Rectal smooth muscle tissue (tissue), 1 donor: ENCODE data around the gene ALDH1B1.
"Not testable (repeated sequence)": the region's sequence is repeated elsewhere in the genome, so short reads cannot be mapped to it uniquely, and the experiment has no call there.

Experiments used
- H3K27ac ChIP-seq: one replicate; pipeline ENCODE4 v1.7.0; 2013; ENCODE audit warnings: low read depth, low read length, inconsistent platforms
- H3K27me3 ChIP-seq: one replicate; pipeline ENCODE4 v1.7.0; 2013; ENCODE audit warnings: low read length; ENCODE audit not compliant: control insufficient read depth, insufficient read depth
- H3K36me3 ChIP-seq: one replicate; pipeline ENCODE4 v1.7.0; 2013; ENCODE audit warnings: low read length; ENCODE audit not compliant: control insufficient read depth, insufficient read depth
- H3K4me1 ChIP-seq: one replicate; pipeline ENCODE4 v1.7.0; 2013; ENCODE audit warnings: low read length; ENCODE audit not compliant: control insufficient read depth, insufficient read depth
- H3K4me3 ChIP-seq: one replicate; pipeline ENCODE4 v1.7.0; 2013; ENCODE audit warnings: low read length
- H3K9ac ChIP-seq: one replicate; pipeline ENCODE4 v1.7.0; 2013; ENCODE audit warnings: low read length

Gene ALDH1B1

DNA sequence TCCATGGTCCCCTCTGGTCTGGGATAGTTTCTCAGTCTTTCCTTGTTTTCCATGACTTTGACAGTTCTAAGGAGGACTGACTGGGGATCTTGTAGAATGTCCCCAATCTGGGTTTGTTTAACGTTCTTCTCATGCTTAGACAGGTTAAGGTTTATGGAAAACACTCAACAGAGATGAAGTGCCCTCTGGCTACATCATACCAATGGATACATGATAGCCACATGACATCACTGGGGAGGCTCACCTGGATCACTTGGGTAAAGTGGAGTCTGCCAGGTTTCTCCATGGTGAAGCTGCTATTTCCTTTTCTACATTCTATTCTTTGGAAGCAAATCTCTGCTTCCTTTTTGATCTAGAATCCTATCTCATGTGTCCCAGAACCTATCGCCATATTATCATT lies 23.8 kb upstream of the ALDH1B1 start:
- no peaks in the 10 kb centered on the region for H3K27me3 ChIP-seq
- H3K36me3 ChIP-seq, result no peaks in the 10 kb centered on the region
- no peak overlapping the region for H3K27ac ChIP-seq
- no peak overlapping the region for H3K4me3 ChIP-seq
- H3K9ac ChIP-seq, result no peak overlapping the region
- no peaks in the 10 kb centered on the region for H3K4me1 ChIP-seq

DNA sequence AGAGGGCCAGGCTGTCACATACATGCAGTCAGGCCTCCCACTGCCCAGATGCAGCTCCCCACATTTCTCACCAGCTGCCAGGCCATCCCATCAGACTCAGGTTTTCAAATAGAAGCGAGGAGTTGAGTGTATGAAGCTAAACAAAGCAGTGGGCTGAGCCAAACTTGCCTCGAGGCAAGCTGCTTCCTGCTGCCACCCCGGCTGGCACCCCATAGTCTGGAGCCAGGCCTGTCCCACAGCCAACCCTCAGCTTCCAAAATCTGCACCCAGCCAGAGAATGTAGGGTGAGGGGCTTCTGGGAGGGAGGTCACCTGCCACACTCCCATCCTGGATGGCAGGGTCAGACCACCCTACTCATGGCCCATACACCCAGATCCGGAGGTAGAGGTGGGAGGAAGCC lies 22.3 kb upstream of the ALDH1B1 start:
- H3K4me3 ChIP-seq, result no peak overlapping the region
- no peaks in the 10 kb centered on the region for H3K36me3 ChIP-seq
- no peaks in the 10 kb centered on the region for H3K27me3 ChIP-seq
- peaks cover 2% of the 10 kb centered on the region for H3K4me1 ChIP-seq
- no peak overlapping the region for H3K9ac ChIP-seq
- no peak overlapping the region for H3K27ac ChIP-seq

DNA sequence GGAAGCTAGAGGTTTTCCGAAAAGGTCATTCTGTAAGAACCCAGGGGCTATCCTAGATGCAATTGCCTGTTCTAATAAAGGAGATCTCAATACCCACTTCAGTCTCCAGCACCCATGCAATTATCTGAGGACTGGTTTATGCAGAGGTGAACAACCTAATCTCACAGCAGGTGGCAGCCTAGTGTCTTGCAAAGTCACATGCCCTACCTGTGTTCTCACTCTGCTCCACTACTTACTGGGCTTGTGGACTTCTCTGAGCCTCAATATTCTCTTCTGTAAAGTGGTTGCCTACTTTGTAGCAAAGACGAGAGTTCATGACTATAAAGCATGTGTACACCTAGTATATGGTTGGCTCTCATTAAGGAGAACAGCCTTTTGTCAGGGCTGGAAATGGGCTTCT lies 21.0 kb upstream of the ALDH1B1 start:
- H3K4me1 ChIP-seq, result peaks cover 3% of the 10 kb centered on the region
- H3K36me3 ChIP-seq, result no peaks in the 10 kb centered on the region
- H3K4me3 ChIP-seq, result no peak overlapping the region
- H3K27ac ChIP-seq, result no peak overlapping the region
- H3K9ac ChIP-seq, result no peak overlapping the region
- no peaks in the 10 kb centered on the region for H3K27me3 ChIP-seq

DNA sequence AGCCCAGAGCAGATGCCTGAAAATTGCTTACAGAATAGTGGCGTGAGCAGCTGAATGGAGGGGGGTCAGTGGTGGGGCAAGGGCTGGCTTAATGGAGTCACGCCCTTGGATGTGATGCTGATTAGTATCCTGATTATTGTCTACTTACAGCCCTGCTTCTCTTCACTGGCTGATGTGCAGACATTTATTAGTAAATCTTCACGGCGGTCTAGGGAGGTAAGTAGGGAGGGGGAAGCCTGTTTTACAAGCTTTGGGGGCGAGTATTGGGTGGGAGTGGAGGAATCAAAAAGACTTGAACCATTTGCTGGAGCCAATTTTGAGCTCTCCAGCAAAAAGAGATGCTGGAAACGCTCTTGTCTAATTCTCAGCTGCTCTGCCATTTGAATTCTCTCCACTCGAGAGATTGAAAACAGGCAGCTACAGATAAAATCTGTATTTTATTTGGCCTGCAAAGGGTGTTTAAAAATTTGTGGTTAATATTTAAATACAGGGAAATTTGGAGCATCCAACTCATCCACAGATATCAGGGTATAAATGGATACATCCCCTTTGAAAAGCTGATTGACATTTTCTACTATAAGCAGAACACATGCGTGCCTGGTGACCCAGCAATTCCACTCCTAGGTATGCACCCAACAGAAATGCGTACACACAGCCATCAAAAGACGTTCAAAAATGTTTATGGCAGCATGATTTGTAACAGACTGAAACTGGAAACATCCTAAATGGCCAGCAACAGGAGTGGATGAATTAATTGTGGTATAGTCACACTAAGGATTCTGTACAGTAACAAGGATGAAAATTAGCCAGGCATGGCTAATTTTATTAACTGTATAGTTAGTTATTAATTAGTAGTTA lies 19.5 kb upstream of the ALDH1B1 start:
- no peak overlapping the region for H3K27ac ChIP-seq
- H3K9ac ChIP-seq, result no peak overlapping the region
- H3K4me3 ChIP-seq, result no peak overlapping the region
- no peaks in the 10 kb centered on the region for H3K27me3 ChIP-seq
- H3K4me1 ChIP-seq, result peaks cover 8% of the 10 kb centered on the region
- H3K36me3 ChIP-seq, result no peaks in the 10 kb centered on the region

DNA sequence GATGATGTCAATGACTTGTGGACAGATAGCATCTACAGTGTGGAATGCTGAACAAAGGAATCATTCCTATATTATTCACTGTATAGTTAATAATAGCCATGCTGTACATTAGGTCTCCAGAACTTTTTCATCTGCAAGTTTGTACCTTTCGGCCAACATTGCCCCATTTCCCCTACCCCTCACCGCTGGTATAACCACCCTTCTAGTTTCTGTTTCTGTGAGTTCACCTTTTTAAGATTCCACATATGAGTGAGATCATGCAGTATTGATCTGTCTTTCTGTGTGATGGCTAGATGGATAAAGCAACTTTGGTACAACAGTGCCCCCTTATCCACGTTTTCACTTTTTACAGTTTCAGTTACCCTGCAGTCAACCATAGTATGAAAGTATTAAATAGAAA lies 18.8 kb upstream of the ALDH1B1 start:
- no peaks in the 10 kb centered on the region for H3K36me3 ChIP-seq
- H3K4me1 ChIP-seq, result peaks cover 8% of the 10 kb centered on the region
- no peaks in the 10 kb centered on the region for H3K27me3 ChIP-seq
- H3K27ac ChIP-seq, result no peak overlapping the region
- no peak overlapping the region for H3K9ac ChIP-seq
- no peak overlapping the region for H3K4me3 ChIP-seq

DNA sequence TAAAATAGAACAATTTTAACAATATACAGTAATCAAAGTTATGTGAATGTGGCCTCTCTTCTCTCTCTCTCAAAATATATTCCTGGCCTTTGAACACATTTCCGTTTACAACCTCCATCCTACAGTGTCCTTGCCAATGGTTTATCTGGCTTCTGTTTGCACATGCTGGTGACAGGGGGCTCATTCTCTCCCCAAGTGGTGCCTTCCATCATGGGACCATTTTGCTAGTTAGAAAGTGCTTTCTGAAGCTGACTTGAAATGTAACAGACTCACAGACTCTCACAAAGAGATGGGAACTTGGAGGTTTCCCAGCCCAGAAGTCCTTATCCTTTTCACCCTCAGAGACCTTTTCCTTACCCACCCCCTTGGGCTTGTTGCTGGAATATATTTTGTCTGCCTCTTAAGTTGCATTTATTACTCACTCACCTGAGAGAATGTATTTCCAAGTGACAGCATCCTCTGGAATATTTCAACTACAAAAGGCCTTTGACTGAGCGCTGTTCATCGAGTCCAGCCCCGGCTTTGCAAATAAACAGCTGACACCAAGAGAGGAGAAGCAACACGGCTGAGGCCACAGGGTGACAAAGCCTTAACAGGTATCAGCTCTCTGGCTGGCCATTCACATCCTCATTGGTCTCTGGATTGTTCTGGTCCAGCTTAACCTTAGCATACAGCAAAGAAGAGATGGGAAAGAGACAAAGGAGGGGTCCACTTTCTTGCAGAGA lies 17.5 kb upstream of the ALDH1B1 start:
- Histone ChIP-seq H3K27ac (peak overlapping the region; percentile 60), H3K27me3 (no peaks in the 10 kb centered on the region), H3K4me3 (no peak overlapping the region), H3K9ac (no peak overlapping the region), H3K4me1 (peaks cover 8% of the 10 kb centered on the region), H3K36me3 (no peaks in the 10 kb centered on the region)

DNA sequence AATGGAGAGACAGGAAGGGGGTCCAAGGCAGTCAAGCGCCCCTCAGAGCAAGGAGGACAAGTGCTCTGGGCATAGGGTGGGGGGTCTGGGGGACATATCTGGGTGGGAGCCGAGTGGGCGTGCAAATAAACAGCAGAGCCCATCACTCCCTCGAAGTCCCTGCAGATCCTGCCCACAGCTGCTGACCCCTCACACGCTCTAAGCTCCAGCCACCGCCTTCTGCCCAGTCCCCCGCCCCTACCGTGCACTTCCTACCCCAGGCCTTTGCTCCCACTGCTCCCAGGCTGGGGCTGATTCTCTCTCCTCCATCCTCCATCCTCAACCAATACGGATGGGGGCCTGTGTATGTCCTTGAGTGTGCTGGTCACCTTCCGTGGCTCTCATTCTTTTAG lies 16.9 kb upstream of the ALDH1B1 start:
- Histone ChIP-seq H3K36me3 (no peaks in the 10 kb centered on the region), H3K27ac (peak overlapping the region; percentile 60), H3K4me1 (peaks cover 8% of the 10 kb centered on the region), H3K9ac (no peak overlapping the region), H3K4me3 (no peak overlapping the region), H3K27me3 (no peaks in the 10 kb centered on the region)

DNA sequence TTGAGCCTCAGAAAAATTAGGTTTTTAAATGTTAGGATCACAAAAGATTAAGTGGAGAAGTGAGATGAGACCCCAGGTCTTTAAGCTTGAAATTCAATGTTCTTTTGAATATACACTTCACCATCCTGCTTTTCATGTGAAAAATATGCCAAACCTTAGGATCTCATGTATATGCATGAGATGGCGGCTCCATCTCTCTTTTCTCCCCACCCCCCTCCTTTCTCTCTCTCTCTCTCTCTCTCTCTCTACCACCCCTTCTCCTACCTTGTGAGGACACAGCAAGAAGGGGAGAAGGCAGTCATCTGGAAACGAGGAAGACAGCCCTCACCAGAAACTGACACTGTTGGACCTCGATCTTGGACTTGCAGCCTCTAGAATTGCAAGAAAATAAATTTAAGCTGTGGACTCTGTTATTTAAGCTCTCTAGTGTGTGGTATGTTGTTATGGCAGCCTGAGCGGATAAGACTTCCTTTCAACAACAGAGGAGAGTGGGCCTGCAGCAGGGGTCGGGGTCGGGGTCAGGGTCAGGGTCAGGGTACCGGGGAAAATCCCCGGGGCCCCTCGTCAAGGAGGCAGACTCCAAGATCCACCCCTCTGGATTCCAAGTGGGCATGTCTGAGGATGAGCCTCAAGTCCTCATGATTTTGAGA lies 16.4 kb upstream of the ALDH1B1 start:
- Histone ChIP-seq H3K27ac (peak overlapping the region; percentile 72), H3K27me3 (no peaks in the 10 kb centered on the region), H3K4me1 (peaks cover 8% of the 10 kb centered on the region), H3K4me3 (no peak overlapping the region), H3K36me3 (no peaks in the 10 kb centered on the region), H3K9ac (no peak overlapping the region)

DNA sequence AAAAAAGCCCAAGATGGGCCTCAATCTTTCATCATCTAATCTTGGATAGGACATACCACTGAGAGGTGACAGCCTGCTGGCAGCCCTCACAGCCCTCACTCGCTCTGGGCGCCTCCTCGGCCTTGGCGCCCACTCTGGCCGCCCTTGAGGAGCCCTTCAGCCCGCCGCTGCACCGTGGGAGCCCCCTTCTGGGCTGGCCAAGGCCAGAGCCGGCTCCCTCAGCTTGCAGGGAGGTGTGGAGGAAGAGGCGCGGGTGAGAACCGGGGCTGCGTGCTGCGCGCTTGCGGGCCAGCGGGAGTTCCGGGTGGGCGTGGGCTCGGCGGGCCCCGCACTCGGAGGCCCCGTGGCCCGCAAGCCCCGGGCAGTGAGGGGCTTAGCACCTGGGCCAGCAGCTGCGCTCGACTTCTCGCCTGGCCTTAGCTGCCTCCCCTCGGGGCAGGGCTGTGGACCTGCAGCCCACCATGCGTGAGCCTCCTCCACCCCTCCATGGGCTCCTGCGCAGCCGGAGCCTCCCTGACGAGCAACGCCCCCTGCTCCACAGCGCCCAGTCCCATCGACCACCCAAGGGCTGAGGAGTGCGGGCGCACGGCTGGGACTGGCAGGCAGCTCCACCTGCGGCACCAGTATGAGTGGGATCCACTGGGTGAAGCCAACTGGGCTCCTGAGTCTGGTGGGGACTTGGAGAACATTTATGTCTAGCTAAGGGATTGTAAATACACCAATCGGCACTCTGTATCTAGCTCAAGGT lies 15.0 kb upstream of the ALDH1B1 start:
- H3K9ac ChIP-seq, H3K27me3 ChIP-seq: not testable (repeated sequence)
- peak overlapping the region; percentile 72 for H3K27ac ChIP-seq

DNA sequence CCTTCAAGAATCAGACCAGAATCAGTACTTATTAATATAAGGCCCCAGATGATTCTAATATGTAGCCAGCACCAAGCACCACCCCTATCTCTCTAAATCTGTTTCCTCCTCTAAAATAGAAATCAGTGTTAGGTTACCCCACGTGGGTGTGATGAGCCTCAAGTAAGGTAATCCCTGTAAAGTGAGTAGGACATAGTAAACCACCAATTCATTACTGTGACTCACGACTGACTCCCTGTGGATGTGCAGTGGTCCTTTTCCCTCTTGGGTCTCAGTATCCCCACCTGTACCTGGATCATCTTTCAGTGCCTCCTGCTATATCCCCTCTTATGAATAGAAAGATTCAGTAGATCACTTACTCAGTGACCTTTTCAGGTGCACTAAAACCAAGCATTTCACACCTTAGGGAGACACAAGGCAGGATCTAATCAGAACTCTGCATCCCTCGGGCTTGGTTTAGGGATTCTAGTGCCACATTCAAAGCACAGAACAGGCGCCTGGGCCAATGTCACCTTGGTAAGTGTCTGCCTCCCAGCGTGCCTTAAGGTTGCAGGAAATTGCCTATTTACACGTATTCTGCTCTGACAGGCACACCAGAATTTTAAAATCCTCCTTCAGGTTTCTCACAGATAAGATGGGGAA lies 12.2 kb upstream of the ALDH1B1 start:
- Histone ChIP-seq H3K36me3 (no peaks in the 10 kb centered on the region), H3K27me3 (no peaks in the 10 kb centered on the region), H3K4me1 (peaks cover 5% of the 10 kb centered on the region), H3K4me3 (no peak overlapping the region), H3K27ac (no peak overlapping the region), H3K9ac (no peak overlapping the region)

More for the DNA sequence above, 15.0 kb upstream of the ALDH1B1 start:
- not testable (repeated sequence) for H3K36me3 ChIP-seq, H3K4me3 ChIP-seq, H3K4me1 ChIP-seq

DNA sequence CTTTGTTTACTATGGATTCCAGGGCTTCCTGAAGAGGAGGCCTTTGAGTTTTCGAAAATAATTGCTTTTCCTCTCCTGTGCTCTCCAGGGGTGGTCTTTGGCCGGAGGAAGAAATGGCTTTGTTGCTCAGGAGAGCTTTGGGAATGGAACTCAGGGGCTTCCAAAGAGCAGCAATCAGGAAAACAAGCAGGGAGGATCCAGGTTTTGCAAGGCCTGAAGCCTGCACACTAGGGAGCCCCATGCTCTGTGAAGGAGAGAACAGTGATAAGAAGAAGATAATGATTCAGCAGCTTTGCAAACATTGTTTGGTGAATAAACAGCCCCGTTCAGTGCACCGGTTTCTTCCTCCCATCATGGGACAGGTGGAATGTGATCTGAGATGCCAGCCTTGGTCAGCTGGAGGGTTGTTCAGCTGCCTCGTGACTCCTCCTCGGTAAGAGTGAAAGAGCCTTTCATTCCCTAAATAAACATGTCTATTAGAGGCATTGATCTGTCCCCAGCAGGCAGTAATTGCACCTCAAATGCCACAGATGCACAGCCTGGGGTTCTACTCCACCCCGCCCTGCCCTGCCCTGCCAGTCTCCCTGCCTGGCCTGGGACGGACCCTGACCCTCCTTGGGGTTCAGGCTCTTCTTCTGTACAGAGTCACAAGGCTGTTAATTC lies 11.5 kb upstream of the ALDH1B1 start:
- Histone ChIP-seq H3K9ac (no peak overlapping the region), H3K4me1 (peaks cover 5% of the 10 kb centered on the region), H3K4me3 (no peak overlapping the region), H3K36me3 (no peaks in the 10 kb centered on the region), H3K27ac (no peak overlapping the region), H3K27me3 (no peaks in the 10 kb centered on the region)
